Panc1 (cell line): ENCODE results near the gene THADA. TPM values are rescaled to one million over a fixed set of nuclear protein-coding genes. Genes with fewer than 3 reads are reported as not detected.

Experiments
- ATAC-seq: fragments of 200-7000 bp; cut with Tn5 transposase; 2 replicates; pipeline ENCODE4 v1.9.1; 2020; ENCODE audit warnings: mild to moderate bottlenecking, moderate library complexity
- BruUV-seq: library from RNA; stranded (reverse); fragments of 400-500 nt; replicated peaks from 2 replicates; lab custom pipeline; 2021; lab: Mats Ljungman, UMichigan
- CTCF ChIA-PET: fragments of 300-600 bp; sonication (Branson Sonifier 250); formaldehyde crosslinking; loops from one replicate; lab custom pipeline; 2022; ENCODE audit warnings: antibody characterized with exemption; lab: Charles Lee
- POLR2A ChIA-PET: fragments of 300-600 bp; sonication (Branson Sonifier 250); formaldehyde crosslinking; loops from one replicate; lab custom pipeline; 2022; ENCODE audit warnings: antibody characterized with exemption; lab: Charles Lee
- DNase-seq: peaks from one replicate; pipeline ENCODE4 v3.0.0-alpha.2; 2010; ENCODE audit warnings: low read depth, low spot score
- H3K27ac ChIP-seq: 2 replicates; pipeline ENCODE4 v1.5.1; 2011; ENCODE audit warnings: mild to moderate bottlenecking, low read length, inconsistent platforms
- H3K27me3 ChIP-seq: fragments of 200-500 bp; sonication (Bioruptor generic); 2 replicates; pipeline ENCODE4 v1.6.0; 2014; ENCODE audit warnings: low read length, inconsistent platforms; ENCODE audit not compliant: control insufficient read depth, insufficient read depth
- H3K36me3 ChIP-seq: fragments of 200-500 bp; sonication (Bioruptor generic); 2 replicates; pipeline ENCODE4 v1.5.1; 2014; ENCODE audit warnings: inconsistent platforms, mild to moderate bottlenecking, low read length, moderate library complexity; ENCODE audit not compliant: control insufficient read depth, insufficient read depth
- H3K4me1 ChIP-seq: 2 replicates; pipeline ENCODE4 v1.5.1; 2011; ENCODE audit warnings: inconsistent platforms, mild to moderate bottlenecking, low read length, moderate library complexity; ENCODE audit not compliant: control insufficient read depth, insufficient read depth
- H3K4me3 ChIP-seq, 2 experiments: 2 replicates each; pipeline ENCODE4 v1.5.1; 2011 to 2012; ENCODE audit warnings: low read depth in 2 of 2, low read length in 2 of 2, mild to moderate bottlenecking in 2 of 2, inconsistent platforms in 1 of 2, moderate library complexity in 1 of 2
- H3K9me3 ChIP-seq: fragments of 200-500 bp; sonication (Bioruptor generic); 2 replicates; pipeline ENCODE4 v1.5.1; 2014; ENCODE audit warnings: low read depth, mild to moderate bottlenecking, inconsistent platforms, low read length, moderate library complexity; ENCODE audit not compliant: control insufficient read depth, insufficient read depth
- CTCF ChIP-seq: fragments of 450-650 bp; IDR thresholded peaks from 2 replicates; pipeline ENCODE4 v1.5.1; 2017; ENCODE audit warnings: mild to moderate bottlenecking
- POLR2AphosphoS5 ChIP-seq: IDR thresholded peaks from 2 replicates; pipeline ENCODE4 v1.6.1; 2012; ENCODE audit warnings: mild to moderate bottlenecking, low read depth, low read length, moderate library complexity
- REST ChIP-seq, 2 experiments: IDR thresholded peaks; 2 replicates each; pipeline ENCODE4 v1.6.1; 2011 to 2012; ENCODE audit warnings: low read depth in 2 of 2, control low read depth in 1 of 2, low read length in 1 of 2, mild to moderate bottlenecking in 1 of 2, moderate library complexity in 1 of 2; ENCODE audit not compliant: insufficient read depth in 1 of 2
- SIN3A ChIP-seq: IDR thresholded peaks from 2 replicates; pipeline ENCODE4 v1.6.1; 2012; ENCODE audit warnings: low read depth, mild to moderate bottlenecking, low read length, moderate library complexity, borderline replicate concordance; ENCODE audit not compliant: insufficient read depth
- TCF7L2 ChIP-seq: IDR thresholded peaks from 2 replicates; pipeline ENCODE4 v1.6.1; 2011; ENCODE audit warnings: mild to moderate bottlenecking, low read depth, low read length, inconsistent platforms
- in situ Hi-C: cut with HindIII; loops from 2 replicates; pipeline ENCODE4 v1.10.0; 2016; ENCODE audit warnings: low sequenced_read_pairs, low pct_unique_long_range_greater_than_20kb
- intact Hi-C: fragments of 100-400 bp; cut with micrococcal nuclease; formaldehyde crosslinking; loops from one replicate; pipeline ENCODE4 v1.10.0; 2022; ENCODE audit not compliant: unreplicated experiment
- total RNA-seq: library from RNA; stranded (reverse); gene quantifications from one replicate; pipeline ENCODE4 v1.2.1, GENCODE V29; 2021; ENCODE audit not compliant: unreplicated experiment

Gene THADA
- total RNA-seq, 1 experiment from 2014 or later, result 37.2 TPM

- POLR2A ChIA-PET, result no interaction called here
- BruUV-seq, result no TSS peak
- no peak overlapping the region for H3K27ac ChIP-seq
- ATAC-seq (no peak), DNase-seq (no peak)
- peaks cover 33% of the 10 kb centered on the region for H3K4me1 ChIP-seq
- in situ Hi-C loops, result no loop called here
- no peaks in the 10 kb centered on the region for H3K27me3 ChIP-seq
- no peaks in the 10 kb centered on the region for H3K36me3 ChIP-seq
- intact Hi-C loops, result no loop called here
- no peaks in the 10 kb centered on the region for H3K9me3 ChIP-seq
- TF ChIP-seq REST (IDR thresholded peaks at IDR 0.05; ENCODE audit: insufficient read depth in 1 of 2, low read depth in 2 of 2, low read length in 1 of 2), result no peak
- no peak for TF ChIP-seq SIN3A
- no peak for TF ChIP-seq CTCF
- no peak for TF ChIP-seq POLR2AphosphoS5
- no peak for TF ChIP-seq TCF7L2
- H3K4me3 ChIP-seq, result no peak overlapping the region
- CTCF ChIA-PET, result no interaction called here
Measured at GRCh38 chr2:43216629-43217028, 379.2 kb downstream of the THADA start.

- TF ChIP-seq TCF7L2 (no peak), SIN3A (no peak), POLR2AphosphoS5 (no peak), CTCF (no peak)
- Histone ChIP-seq H3K27me3 (no peaks in the 10 kb centered on the region), H3K4me1 (peaks cover 24% of the 10 kb centered on the region), H3K27ac (no peak overlapping the region), H3K9me3 (no peaks in the 10 kb centered on the region), H3K36me3 (no peaks in the 10 kb centered on the region), H3K4me3 (no peak overlapping the region)
- DNase-seq (no peak), ATAC-seq (no peak)
- intact Hi-C loops, result no loop called here
- no TSS peak for BruUV-seq
- CTCF ChIA-PET, result interaction anchor here (0.6 kb wide), 1 partner anchor 240 kb away, joined by 7 read pairs; no protein-coding TSS in a partner anchor
- in situ Hi-C loops, result no loop called here
- POLR2A ChIA-PET, result no interaction called here
Measured at GRCh38 chr2:43215673-43216255, 380.1 kb downstream of the THADA start.
